ENCODE data around the gene NDRG3.

The NDRG3 gene

GRCh38 chr20:36604952-36605398, 140.9 kb downstream of the NDRG3 start:
- no peak for DNase-seq
